Duodenal mucosa (tissue), 2 donors: ENCODE data around the gene ZNF385B.
"Not testable (repeated sequence)": the region's sequence is repeated elsewhere in the genome, so short reads cannot be mapped to it uniquely, and the experiment has no call there.

Source experiments
- H3K27ac ChIP-seq: one replicate; pipeline ENCODE4 v1.7.0; 2013; ENCODE audit warnings: low read depth, low read length
- H3K27me3 ChIP-seq, 2 donors: one replicate each; pipeline ENCODE4 v1.7.0; 2013; ENCODE audit warnings: low read length in 2 of 2, control low read depth in 1 of 2; ENCODE audit not compliant: insufficient read depth in 2 of 2, control insufficient read depth in 1 of 2
- H3K36me3 ChIP-seq, 2 donors: one replicate each; pipeline ENCODE4 v1.7.0; 2013; ENCODE audit warnings: low read length in 2 of 2, control low read depth in 1 of 2; ENCODE audit not compliant: insufficient read depth in 2 of 2, control insufficient read depth in 1 of 2
- H3K4me1 ChIP-seq, 2 donors: one replicate each; pipeline ENCODE4 v1.7.0; 2013; ENCODE audit warnings: low read length in 2 of 2, control low read depth in 1 of 2; ENCODE audit not compliant: insufficient read depth in 2 of 2, control insufficient read depth in 1 of 2
- H3K4me3 ChIP-seq, 2 donors: one replicate each; pipeline ENCODE4 v1.7.0; 2013; ENCODE audit warnings: low read length in 2 of 2, low read depth in 1 of 2
- H3K9ac ChIP-seq, 2 donors: one replicate each; pipeline ENCODE4 v1.7.0; 2013; ENCODE audit warnings: low read length in 2 of 2, low read depth in 1 of 2
- H3K9me3 ChIP-seq, 2 donors: one replicate each; pipeline ENCODE4 v1.7.0; 2013; ENCODE audit warnings: low read length in 2 of 2, control low read depth in 1 of 2; ENCODE audit not compliant: control insufficient read depth in 1 of 2

Gene ZNF385B

DNA sequence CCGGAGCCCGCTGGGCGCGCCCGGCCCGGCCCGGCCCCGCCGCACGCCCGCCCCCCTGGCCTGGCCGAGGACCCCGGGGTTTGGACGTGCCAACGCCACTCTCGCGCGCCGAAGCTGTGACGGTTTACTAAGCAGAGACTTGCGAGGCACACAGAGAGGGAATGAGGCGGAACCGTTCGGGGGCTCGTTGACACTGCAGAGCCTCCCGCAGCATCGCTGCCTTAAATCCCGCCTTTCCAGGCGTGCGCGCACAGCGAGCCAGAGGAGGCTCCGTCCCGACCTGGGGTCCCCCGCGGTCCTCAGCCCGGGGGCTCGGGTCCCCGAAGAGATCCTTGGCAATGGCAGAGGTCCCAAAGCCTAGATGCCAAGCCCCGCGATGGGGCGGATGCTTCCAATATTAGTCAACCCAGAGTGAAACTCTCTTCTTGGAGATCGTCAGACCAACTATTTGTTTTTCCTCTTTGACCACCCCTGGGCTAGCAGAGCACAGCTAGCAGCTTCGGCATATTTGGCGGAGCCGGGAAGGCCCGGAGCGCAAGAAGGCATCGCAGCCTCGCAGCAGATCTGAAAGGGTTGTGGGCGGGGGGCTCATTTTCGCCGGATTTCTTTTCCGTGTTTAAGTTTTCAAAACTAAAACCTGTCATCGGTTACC lies at the start of gene ZNF385B:
TSS of gene ZNF385B (minus strand) at position 197 of the 652 bp plus-strand sequence.
- H3K36me3 ChIP-seq, result no peaks in the 10 kb centered on the region
- peak within 1 kb of the TSS; percentile 61 for H3K4me3 ChIP-seq
- peaks cover 25 to 51% of the 10 kb centered on the region in 2 donors for H3K27me3 ChIP-seq
- no peaks in the 10 kb centered on the region for H3K9me3 ChIP-seq
- H3K4me1 ChIP-seq, result peaks cover 0 to 4% of the 10 kb centered on the region in 2 donors
- H3K27ac ChIP-seq, result no peak within 1 kb of the TSS
- no peak within 1 kb of the TSS for H3K9ac ChIP-seq

DNA sequence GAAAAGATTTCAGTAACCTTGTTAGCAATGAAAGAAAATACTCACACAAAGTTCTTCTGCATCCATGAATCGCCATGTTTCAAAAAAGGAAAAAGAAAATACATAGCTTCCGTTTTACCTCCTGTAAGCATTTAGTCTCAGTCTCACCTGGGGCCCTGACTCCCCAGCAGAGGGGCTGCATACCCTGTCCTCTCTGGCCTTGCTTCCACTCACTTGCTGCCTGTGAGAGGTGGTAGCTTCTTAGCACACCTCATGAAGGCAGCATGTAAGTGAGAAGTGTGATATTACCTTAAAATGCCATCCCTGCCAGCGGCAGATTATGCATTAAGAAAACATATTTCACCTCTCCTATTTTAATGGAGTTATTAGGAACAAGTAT lies 49.3 kb upstream of the ZNF385B start:
- H3K27me3 ChIP-seq, result no peaks in the 10 kb centered on the region
- no peak overlapping the region for H3K9ac ChIP-seq
- no peak overlapping the region for H3K27ac ChIP-seq
- no peaks in the 10 kb centered on the region for H3K36me3 ChIP-seq
- H3K4me3 ChIP-seq, result no peak overlapping the region
- no peaks in the 10 kb centered on the region for H3K9me3 ChIP-seq
- H3K4me1 ChIP-seq, result no peaks in the 10 kb centered on the region

DNA sequence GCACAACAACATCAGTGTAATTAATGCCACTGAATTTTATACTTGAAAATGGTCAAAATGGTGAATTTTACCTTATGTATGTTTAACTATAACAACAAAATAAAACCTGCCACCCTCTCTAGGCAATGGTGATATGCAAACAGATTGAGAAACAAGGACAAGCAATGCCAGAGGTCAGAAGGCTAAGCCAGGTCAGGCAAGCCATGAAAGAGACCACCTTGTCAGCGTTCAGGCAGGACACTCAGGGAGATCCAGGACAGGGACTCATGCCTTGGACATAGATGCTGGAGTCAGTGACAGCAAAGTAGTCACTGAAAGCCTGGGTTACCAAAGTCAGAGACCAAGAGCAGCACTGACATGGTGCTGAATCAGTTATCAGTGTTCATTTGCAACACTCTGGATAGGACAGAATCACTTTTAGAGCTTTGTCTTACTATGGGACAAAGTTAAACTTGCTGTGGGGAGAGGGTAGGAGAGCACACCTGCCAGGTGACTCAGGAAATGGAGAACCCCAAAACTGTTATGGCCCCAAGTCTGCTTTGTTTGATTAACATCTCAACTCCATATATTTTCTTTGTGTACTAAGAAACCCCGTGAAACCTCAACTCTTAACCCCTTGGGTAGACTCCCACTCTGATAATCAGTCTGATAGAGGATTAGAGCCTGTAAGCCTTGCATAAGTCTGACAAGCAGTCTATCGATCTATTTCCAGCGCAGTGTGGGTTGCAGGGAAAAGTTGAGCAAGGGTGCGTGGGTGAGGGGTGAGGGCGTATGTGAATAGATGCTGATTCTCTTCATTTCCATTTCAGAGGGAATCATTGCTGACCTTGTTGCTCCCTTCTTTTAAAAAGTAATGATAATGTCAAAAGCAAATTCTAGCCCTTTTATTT lies 48.7 kb upstream of the ZNF385B start:
- no peaks in the 10 kb centered on the region for H3K27me3 ChIP-seq
- no peaks in the 10 kb centered on the region for H3K36me3 ChIP-seq
- H3K27ac ChIP-seq, result no peak overlapping the region
- no peaks in the 10 kb centered on the region for H3K9me3 ChIP-seq
- H3K4me3 ChIP-seq, result no peak overlapping the region
- no peaks in the 10 kb centered on the region for H3K4me1 ChIP-seq
- no peak overlapping the region for H3K9ac ChIP-seq

DNA sequence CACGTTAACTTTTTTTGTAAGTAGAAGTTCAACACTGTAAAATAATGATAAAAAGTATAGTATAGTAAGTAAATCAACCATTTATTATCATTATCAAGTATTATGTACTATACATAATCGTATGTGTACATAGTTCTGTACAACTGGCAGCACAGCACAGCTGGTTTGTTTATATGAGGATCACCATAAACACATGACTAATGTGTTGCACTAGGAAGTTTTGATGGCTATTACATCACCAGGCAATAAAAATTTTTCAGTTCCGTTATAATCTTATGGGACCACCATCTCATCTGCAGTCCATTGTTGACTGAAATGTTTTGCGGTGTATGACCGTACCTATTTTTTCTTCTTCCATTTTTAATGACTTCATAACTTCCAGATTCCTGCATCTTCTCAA lies 39.2 kb upstream of the ZNF385B start:
- no peak overlapping the region for H3K9ac ChIP-seq
- no peaks in the 10 kb centered on the region for H3K4me1 ChIP-seq
- H3K27ac ChIP-seq, result no peak overlapping the region
- H3K9me3 ChIP-seq, result no peaks in the 10 kb centered on the region
- no peaks in the 10 kb centered on the region for H3K36me3 ChIP-seq
- H3K27me3 ChIP-seq, result no peaks in the 10 kb centered on the region
- H3K4me3 ChIP-seq, result no peak overlapping the region

DNA sequence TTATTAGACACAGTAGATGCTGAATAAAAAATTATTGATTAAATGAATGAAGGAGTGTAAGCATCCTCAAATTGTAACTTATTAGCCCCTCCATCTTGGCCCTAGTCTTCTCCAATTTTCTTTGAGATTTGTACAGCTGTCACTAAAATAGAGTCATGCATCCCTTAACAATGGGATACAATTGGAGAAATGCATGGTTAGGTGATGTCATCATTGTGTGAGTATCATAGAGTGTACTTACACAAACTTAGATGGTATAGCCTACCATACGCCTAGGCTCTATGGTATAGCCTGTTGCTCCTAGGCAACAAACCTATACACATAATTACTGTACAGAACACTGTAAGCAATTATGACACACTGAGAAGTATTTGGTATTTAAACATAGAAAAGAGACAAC lies 38.3 kb upstream of the ZNF385B start:
- Histone ChIP-seq H3K27ac (no peak overlapping the region), H3K9ac (no peak overlapping the region), H3K36me3 (no peaks in the 10 kb centered on the region), H3K4me1 (no peaks in the 10 kb centered on the region), H3K9me3 (no peaks in the 10 kb centered on the region), H3K4me3 (no peak overlapping the region), H3K27me3 (no peaks in the 10 kb centered on the region)

DNA sequence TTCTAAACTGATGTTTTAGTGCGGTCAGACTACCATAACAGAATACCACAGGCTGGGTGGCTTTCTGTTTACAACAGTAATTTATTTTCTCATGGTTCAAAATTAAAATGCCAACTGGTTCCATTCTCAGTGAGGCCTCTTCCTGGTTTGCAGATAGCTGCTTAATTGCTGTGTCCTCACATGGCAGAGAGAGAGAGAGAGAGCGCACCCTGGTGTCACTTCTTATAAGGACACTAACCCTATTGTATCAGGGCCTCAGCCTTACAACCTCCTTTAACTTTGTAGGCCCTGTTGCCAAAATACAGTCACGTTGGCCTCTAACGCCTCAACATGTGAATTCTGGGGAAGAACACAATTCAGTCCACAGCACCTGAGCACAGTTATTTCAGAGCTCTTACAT lies 37.5 kb upstream of the ZNF385B start:
- H3K9ac ChIP-seq, result no peak overlapping the region
- H3K9me3 ChIP-seq, result no peaks in the 10 kb centered on the region
- no peaks in the 10 kb centered on the region for H3K36me3 ChIP-seq
- H3K4me1 ChIP-seq, result no peaks in the 10 kb centered on the region
- no peaks in the 10 kb centered on the region for H3K27me3 ChIP-seq
- no peak overlapping the region for H3K4me3 ChIP-seq
- H3K27ac ChIP-seq, result no peak overlapping the region

DNA sequence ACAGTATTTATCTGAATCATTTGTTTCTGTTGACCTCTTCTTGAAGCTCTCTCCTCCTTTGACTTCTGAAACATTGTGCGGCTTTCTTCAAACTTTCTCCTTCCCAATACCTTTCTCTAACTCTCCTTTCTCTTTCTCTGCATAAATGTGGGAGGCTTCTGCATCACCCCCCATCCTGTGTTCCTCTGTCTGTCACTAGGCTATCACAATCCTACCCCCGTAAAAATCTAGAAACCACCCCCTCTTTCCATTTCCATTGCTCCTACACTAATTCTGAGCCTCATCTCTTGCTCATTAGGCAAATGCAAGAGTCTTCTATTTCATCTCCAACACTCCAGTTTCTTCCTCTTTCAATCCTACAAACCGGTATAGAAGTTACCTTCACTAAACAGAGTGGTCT lies 32.2 kb upstream of the ZNF385B start:
- H3K36me3 ChIP-seq, result no peaks in the 10 kb centered on the region
- H3K27me3 ChIP-seq, result no peaks in the 10 kb centered on the region
- H3K27ac ChIP-seq, result no peak overlapping the region
- no peaks in the 10 kb centered on the region for H3K4me1 ChIP-seq
- peaks cover 0 to 4% of the 10 kb centered on the region in 2 donors for H3K9me3 ChIP-seq
- H3K9ac ChIP-seq, result no peak overlapping the region
- no peak overlapping the region for H3K4me3 ChIP-seq

DNA sequence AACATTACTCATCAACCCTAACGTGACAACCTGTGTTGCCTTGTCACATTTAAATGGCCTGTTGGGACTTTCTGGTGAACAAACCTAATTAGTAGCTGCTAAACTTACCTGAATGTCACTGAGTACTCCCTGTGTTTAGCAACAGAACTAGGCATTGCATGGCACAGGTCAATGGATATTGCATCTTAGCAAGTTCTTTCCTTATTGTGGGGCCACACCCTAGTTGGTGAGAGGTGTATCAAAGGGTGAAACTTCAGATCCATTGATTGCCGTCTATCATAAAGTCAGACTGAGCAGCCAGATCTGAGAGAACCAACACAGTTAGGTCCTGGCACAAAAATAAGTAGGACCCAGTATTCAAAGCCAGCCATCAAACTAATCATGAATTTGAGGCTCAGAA lies 29.8 kb upstream of the ZNF385B start:
- H3K27me3 ChIP-seq, result no peaks in the 10 kb centered on the region
- H3K4me1 ChIP-seq, result no peaks in the 10 kb centered on the region
- H3K9ac ChIP-seq, result no peak overlapping the region
- no peak overlapping the region for H3K27ac ChIP-seq
- peaks cover 0 to 4% of the 10 kb centered on the region in 2 donors for H3K9me3 ChIP-seq
- H3K4me3 ChIP-seq, result no peak overlapping the region
- H3K36me3 ChIP-seq, result no peaks in the 10 kb centered on the region

DNA sequence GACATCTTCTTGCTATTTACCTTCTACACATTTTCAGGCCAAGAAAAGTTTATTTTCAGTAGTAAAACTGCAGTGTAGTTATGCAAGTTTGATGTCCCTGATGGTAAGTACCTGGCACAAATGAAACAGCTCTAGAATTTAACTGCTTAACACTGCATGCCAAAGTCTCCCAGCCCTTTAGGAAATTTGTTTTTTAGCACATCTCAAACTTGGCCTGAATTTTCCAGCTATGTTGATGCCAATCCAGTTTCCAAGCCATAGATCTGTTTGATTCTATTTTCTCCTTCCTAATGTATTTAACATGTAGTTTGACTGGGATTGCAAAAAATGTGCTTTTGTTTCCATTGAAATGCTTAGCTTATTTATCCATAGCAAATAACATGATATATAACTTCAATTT lies 29.3 kb upstream of the ZNF385B start:
- H3K9me3 ChIP-seq, result peaks cover 0 to 4% of the 10 kb centered on the region in 2 donors
- H3K27me3 ChIP-seq, result no peaks in the 10 kb centered on the region
- no peak overlapping the region for H3K4me3 ChIP-seq
- no peaks in the 10 kb centered on the region for H3K36me3 ChIP-seq
- no peaks in the 10 kb centered on the region for H3K4me1 ChIP-seq
- no peak overlapping the region for H3K27ac ChIP-seq
- no peak overlapping the region for H3K9ac ChIP-seq

DNA sequence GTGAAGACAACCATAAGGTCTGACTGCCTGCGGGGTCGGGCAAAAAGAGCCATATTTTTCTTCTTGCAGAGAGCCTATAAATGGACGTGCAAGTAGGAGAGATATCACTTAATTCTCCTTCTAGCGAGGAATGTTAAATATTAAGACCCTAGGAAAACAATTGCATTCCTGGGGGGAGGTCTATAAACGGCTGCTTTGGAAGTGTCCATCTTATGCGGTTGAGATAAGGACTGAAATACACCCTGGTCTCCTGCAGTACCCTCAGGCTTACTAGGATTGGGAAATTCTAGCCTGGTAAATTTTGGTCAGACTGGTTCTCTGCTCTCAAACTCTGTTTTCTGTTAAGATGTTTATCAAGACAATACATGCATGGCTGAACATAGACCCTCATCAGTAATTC lies 27.2 kb upstream of the ZNF385B start:
- not testable (repeated sequence) for H3K27ac ChIP-seq, H3K36me3 ChIP-seq, H3K4me1 ChIP-seq, H3K27me3 ChIP-seq, H3K4me3 ChIP-seq, H3K9ac ChIP-seq, H3K9me3 ChIP-seq
